GM12865 (cell line): ENCODE results near the gene RBP3.

Experiments
- DNase-seq: peaks from one replicate; pipeline ENCODE4 v3.0.0; 2010; ENCODE audit warnings: low read depth
- H3K4me3 ChIP-seq: 2 replicates; pipeline ENCODE4 v1.5.1; 2011; ENCODE audit warnings: mild to moderate bottlenecking, low read depth, low read length, control low read depth
- TF ChIP-seq, protein P1 (sequence below): IDR thresholded peaks from 2 replicates; pipeline ENCODE4 v1.5.1; 2011; ENCODE audit warnings: low read length, control low read depth, low read depth, inconsistent platforms; ENCODE audit not compliant: insufficient read depth; ENCODE audit errors: missing control alignments

Gene RBP3

DNA sequence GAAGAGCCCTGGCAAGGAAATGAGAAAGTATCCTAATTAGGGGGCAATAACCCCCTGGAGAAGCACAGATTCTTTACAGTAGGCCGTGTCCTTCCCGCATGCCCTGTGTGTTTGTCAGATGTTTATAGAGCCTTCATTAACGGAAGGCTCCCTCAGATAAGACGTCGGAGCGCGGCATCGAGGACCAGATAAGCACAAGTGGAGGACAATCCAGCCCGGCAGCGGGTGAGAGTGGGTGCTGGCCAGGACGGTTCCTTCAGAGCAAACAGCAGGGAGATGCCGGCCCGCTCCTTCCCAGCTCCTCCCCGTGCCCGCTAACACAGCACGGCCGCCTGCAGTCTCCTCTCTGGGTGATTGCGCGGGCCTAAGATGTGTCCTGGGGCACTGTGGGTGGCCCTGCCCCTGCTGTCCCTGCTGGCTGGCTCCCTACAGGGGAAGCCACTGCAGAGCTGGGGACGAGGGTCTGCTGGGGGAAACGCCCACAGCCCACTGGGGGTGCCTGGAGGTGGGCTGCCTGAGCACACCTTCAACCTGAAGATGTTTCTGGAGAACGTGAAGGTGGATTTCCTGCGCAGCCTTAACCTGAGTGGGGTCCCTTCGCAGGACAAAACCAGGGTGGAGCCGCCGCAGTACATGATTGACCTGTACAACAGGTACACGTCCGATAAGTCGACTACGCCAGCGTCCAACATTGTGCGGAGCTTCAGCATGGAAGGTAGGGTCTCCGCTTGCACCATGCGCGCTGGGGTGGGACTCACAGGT, 25.7 kb upstream of the RBP3 start, which contains the start of gene GDF2:
TSS of gene GDF2 (plus strand) at position 155 of the 762 bp plus-strand sequence. CDS start at position 370, 215 bp downstream.
- H3K4me3 ChIP-seq, result no peak within 1 kb of the TSS
- DNase-seq, result no peak
- TF ChIP-seq, protein P1, sequence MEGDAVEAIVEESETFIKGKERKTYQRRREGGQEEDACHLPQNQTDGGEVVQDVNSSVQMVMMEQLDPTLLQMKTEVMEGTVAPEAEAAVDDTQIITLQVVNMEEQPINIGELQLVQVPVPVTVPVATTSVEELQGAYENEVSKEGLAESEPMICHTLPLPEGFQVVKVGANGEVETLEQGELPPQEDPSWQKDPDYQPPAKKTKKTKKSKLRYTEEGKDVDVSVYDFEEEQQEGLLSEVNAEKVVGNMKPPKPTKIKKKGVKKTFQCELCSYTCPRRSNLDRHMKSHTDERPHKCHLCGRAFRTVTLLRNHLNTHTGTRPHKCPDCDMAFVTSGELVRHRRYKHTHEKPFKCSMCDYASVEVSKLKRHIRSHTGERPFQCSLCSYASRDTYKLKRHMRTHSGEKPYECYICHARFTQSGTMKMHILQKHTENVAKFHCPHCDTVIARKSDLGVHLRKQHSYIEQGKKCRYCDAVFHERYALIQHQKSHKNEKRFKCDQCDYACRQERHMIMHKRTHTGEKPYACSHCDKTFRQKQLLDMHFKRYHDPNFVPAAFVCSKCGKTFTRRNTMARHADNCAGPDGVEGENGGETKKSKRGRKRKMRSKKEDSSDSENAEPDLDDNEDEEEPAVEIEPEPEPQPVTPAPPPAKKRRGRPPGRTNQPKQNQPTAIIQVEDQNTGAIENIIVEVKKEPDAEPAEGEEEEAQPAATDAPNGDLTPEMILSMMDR, result no peak

GRCh38 chr10:47323087-47323486, 25.1 kb upstream of the RBP3 start:
- DNase-seq, result no peak
- TF ChIP-seq, protein P1, result no peak
- no peak overlapping the region for H3K4me3 ChIP-seq

DNA sequence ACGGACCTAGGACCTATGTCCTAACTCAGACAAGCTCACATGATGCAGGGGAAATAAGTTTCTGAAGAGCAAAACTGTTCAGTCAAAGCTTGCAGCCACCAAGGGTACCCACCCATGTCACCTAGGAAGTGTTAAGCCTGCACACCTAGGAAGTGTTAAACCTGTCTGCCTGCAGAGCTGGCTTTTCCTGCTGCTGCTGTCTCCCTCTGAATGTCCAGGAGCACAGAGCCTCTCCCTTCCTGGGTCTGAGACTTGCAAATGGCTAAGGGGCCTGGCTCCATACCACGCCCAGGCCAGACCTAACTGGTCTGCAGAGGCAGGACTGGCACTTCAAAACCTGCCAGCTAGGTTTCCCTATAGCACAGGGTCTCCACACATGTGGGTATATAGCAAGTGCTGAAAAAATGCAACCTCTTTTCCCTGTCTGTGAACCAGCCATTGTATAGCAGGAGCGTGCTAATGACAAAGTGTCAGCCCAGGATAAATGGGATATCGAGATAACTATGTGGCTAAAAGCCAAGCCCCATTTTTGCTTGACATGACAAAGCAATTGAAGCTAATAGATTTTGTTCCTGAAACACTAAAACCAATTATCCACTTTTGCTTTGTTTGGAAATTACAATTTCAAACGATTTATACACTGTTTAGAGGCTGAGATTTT, 24.4 kb upstream of the RBP3 start:
- H3K4me3 ChIP-seq, result no peak overlapping the region
- TF ChIP-seq, protein P1, result no peak
- no peak for DNase-seq

DNA sequence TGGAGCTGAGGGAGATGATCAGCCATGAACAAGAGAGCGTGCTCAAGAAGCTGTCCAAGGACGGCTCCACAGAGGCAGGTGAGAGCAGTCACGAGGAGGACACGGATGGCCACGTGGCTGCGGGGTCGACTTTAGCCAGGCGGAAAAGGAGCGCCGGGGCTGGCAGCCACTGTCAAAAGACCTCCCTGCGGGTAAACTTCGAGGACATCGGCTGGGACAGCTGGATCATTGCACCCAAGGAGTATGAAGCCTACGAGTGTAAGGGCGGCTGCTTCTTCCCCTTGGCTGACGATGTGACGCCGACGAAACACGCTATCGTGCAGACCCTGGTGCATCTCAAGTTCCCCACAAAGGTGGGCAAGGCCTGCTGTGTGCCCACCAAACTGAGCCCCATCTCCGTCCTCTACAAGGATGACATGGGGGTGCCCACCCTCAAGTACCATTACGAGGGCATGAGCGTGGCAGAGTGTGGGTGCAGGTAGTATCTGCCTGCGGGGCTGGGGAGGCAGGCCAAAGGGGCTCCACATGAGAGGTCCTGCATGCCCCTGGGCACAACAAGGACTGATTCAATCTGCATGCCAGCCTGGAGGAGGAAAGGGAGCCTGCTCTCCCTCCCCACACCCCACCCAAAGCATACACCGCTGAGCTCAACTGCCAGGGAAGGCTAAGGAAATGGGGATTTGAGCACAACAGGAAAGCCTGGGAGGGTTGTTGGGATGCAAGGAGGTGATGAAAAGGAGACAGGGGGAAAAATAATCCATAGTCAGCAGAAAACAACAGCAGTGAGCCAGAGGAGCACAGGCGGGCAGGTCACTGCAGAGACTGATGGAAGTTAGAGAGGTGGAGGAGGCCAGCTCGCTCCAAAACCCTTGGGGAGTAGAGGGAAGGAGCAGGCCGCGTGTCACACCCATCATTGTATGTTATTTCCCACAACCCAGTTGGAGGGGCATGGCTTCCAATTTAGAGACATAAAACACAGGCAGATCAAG, 22.6 kb upstream of the RBP3 start:
- no peak overlapping the region for H3K4me3 ChIP-seq
- TF ChIP-seq, protein P1, result no peak
- DNase-seq, result no peak

DNA sequence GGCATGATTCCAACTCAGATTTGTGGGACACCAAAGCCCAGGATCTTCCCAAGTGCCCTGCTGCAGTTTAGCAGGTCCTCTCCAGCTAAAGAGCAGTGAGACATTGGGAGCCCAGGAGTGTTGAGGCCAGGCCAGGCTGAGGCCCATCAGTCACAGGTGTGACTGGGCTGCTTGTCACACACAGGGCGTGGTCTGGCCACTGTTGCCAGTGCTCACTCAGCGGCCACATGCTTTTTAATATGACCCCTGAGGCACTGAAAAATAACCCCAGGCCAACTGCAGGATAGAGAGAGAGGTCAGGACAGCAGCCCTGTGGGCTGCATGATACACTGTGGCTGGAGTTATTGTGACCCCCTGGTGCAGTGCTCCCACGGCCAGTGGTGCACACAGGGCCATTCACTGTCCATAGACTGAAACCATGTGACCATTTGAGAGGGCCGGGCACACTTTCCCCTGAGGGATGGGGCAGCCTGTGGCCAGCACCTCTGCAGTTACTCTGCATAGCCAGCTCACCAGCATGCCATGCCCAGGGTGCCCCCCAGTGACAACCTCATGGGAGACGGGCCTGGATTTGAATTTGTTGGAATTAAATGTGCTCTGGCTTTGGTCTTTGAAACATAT, 21.7 kb upstream of the RBP3 start:
- DNase-seq, result no peak
- TF ChIP-seq, protein P1, result no peak
- no peak overlapping the region for H3K4me3 ChIP-seq

- TF ChIP-seq, protein P1, result no peak
- DNase-seq, result no peak
- no peak overlapping the region for H3K4me3 ChIP-seq
These were observed 21.2 kb upstream of the RBP3 start for GRCh38 chr10:47326927-47327330.
